ENCODE data around the gene LENEP. TPM values are rescaled to one million over a fixed set of nuclear protein-coding genes. Genes with fewer than 3 reads are reported as not detected.

The LENEP gene
- total RNA-seq, 1 donor from 2014 or later = 1.9 TPM

DNA sequence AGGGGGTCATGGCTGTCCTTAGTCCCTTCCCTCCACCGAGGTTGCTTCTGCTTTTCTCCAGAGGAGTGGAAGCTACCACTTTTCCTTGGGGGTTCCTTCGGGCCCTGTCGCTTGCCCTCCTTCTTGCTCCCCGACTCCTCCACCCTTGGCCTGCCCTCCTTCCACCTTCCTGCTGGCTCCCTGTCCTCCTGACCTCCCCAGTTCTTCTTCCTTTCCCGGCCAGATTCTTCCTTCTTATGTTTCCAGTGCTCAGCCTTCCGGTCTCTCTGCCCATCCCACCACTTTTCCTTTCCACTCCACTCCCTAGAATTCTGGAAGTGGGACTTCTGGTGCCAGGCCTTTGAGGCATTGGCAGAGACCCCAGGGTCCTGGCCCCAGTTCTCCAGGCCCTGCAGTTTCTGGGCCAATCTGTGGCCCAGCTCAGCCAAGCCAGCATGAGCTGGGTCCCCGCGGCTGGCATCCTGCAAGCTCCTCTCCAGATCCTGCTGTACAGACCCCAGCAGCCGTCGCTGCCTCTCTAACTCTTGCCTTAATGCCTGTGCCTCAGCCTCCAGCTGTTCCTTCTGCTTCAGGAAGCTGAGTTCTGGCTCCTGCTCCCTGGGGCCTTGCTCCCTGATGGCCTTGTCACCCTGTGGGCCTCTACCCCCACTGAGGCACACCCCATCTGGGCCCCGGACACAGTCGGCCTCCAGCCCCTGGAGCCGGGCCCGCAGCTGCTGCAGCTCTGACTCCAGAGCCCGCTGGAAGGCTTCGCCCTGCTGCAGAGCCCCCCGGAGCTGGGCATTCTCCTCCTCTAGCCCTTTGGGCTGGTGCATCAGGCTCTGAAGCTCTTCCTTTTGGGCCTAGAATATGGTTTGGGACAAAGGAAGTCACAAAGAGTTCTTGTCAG lies 47.2 kb upstream of the LENEP start:
- Mint-ChIP-seq H3K36me3 (ENCODE audit: low read depth) (no peaks in the 10 kb centered on the region), H3K4me3 (no peak overlapping the region), H3K27ac (ENCODE audit: unreplicated experiment) (no peak overlapping the region), H3K9me3 (no peaks in the 10 kb centered on the region), H3K27me3 (ENCODE audit: low read depth) (no peaks in the 10 kb centered on the region), H3K4me1 (peaks cover 14% of the 10 kb centered on the region)
- TF ChIP-seq, protein P1, sequence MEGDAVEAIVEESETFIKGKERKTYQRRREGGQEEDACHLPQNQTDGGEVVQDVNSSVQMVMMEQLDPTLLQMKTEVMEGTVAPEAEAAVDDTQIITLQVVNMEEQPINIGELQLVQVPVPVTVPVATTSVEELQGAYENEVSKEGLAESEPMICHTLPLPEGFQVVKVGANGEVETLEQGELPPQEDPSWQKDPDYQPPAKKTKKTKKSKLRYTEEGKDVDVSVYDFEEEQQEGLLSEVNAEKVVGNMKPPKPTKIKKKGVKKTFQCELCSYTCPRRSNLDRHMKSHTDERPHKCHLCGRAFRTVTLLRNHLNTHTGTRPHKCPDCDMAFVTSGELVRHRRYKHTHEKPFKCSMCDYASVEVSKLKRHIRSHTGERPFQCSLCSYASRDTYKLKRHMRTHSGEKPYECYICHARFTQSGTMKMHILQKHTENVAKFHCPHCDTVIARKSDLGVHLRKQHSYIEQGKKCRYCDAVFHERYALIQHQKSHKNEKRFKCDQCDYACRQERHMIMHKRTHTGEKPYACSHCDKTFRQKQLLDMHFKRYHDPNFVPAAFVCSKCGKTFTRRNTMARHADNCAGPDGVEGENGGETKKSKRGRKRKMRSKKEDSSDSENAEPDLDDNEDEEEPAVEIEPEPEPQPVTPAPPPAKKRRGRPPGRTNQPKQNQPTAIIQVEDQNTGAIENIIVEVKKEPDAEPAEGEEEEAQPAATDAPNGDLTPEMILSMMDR (conservative IDR thresholded peaks at IDR 0.05) = no peak
- DNase-seq (ENCODE audit: low read depth, low spot score) = no peak

DNA sequence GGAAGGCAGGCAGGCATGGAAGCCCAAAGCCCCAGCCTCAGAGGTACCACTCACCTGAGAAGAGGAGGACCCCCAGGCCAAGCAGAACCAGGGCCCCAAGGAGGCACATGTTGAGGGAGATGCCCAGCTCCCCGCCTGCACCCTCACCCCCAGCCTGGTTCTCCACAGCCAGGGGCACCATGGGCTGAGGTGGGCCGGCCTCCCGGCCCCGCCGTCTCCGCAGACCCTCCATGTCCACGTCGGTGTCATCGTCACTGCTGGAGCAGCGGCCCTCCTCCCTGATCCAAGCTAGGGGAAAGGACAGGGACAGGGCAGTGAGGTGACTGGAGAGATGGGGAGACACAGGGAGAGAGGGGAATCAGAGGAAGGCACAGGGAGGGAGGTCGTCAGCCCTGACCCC lies 45.3 kb upstream of the LENEP start:
- no peaks in the 10 kb centered on the region for H3K27me3 Mint-ChIP-seq (ENCODE audit: low read depth)
- no peaks in the 10 kb centered on the region for H3K36me3 Mint-ChIP-seq (ENCODE audit: low read depth)
- H3K4me3 Mint-ChIP-seq = no peak overlapping the region
- peak overlapping the region; percentile 19 for H3K27ac Mint-ChIP-seq (ENCODE audit: unreplicated experiment)
- H3K9me3 Mint-ChIP-seq = no peaks in the 10 kb centered on the region
- TF ChIP-seq, protein P1 (conservative IDR thresholded peaks at IDR 0.05) = no peak
- DNase-seq (ENCODE audit: low read depth, low spot score) = no peak
- H3K4me1 Mint-ChIP-seq = peaks cover 18% of the 10 kb centered on the region

DNA sequence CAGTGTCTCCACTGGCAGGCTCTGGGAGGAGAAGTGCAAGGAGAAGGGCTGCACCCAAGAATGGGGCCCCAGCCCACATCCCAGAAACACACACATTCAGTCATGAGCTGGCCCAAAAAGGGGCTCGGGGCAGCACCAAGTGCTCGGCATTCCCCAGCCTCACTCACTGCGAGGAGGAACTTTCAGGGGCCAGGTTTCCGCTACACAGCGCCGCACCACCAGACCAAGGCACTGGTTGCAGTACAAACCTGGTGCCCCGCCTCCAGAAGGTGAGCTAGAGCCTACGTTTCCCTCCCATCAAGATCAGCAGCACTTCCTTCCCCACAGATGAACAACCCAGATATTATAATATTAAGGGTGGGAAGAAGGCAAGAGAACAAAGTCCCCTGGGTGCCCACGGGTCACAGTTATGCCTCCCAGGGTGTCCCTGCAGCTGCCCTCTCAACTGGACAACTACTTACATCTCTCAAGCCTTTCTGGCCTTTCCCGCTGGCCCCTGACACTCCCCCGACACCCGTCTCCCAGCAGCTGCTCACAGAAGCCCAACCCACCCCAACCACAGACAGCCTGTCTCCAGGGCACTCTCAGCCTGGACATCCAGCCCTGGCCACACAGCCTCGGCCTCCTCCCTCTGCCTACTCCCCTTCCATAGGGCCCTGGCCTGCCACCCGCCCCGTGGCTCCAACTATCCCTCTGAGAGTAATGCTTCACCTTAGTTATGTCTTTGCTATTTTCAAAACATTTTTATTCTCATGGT lies 41.3 kb upstream of the LENEP start:
- no peaks in the 10 kb centered on the region for H3K27me3 Mint-ChIP-seq (ENCODE audit: low read depth)
- peak overlapping the region; percentile 67 for H3K27ac Mint-ChIP-seq (ENCODE audit: unreplicated experiment)

DNA sequence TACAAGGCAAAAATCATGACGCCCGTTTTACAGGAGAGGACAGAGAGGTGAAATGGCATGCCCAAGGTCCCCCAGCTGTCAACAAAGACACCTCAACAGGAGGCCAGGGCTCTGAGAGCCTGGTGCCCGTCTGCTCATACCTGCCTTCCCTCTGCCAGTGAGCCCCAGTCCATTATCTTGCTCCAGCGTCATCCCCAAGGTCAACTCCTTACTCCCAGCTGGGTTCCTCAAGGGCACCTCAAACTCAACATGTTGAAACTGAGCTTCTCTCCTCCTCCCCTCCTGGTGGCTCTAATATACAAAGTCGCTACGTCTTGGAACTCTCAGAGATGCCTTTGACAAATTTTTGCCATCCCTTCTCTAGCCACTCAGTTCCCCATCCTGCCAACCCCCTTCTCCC lies 40.7 kb upstream of the LENEP start:
- Mint-ChIP-seq H3K36me3 (ENCODE audit: low read depth) (no peaks in the 10 kb centered on the region), H3K4me3 (peak overlapping the region; percentile 44), H3K27me3 (ENCODE audit: low read depth) (no peaks in the 10 kb centered on the region), H3K27ac (ENCODE audit: unreplicated experiment) (peak overlapping the region; percentile 90), H3K4me1 (peaks cover 53% of the 10 kb centered on the region), H3K9me3 (no peaks in the 10 kb centered on the region)
- DNase-seq (ENCODE audit: low read depth, low spot score) = no peak
- TF ChIP-seq, protein P1 (conservative IDR thresholded peaks at IDR 0.05) = no peak

More for the DNA sequence above, 41.3 kb upstream of the LENEP start:
- Mint-ChIP-seq H3K9me3 (no peaks in the 10 kb centered on the region), H3K4me1 (peaks cover 49% of the 10 kb centered on the region), H3K36me3 (ENCODE audit: low read depth) (no peaks in the 10 kb centered on the region), H3K4me3 (peak overlapping the region; percentile 44)
- TF ChIP-seq, protein P1 (conservative IDR thresholded peaks at IDR 0.05) = no peak
- no peak for DNase-seq (ENCODE audit: low read depth, low spot score)

DNA sequence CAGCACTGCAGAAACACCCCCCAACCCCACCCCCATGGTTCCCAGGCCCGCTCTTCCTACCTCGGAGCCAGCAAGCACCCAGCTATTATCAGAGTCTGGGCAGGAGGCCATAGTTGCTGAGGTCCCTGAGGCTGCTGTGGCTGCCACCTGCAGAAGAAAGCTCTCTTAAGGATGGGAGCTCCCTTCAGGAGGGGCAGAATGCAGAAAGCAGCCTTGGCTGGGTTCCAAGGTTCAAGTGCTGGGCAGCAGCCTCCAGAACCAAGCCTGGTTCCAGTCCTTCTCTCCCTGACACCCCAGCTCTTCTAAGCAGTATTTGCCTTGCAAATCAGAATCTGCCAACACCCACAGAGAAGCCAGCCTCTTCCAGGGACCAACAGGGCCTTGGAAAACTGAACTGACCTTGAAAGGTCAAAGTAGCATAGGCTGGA lies 39.8 kb upstream of the LENEP start:
- H3K27me3 Mint-ChIP-seq (ENCODE audit: low read depth) = no peaks in the 10 kb centered on the region
- H3K4me3 Mint-ChIP-seq = no peak overlapping the region
- no peak for DNase-seq (ENCODE audit: low read depth, low spot score)
- TF ChIP-seq, protein P1 (conservative IDR thresholded peaks at IDR 0.05) = no peak
- no peaks in the 10 kb centered on the region for H3K36me3 Mint-ChIP-seq (ENCODE audit: low read depth)
- H3K9me3 Mint-ChIP-seq = no peaks in the 10 kb centered on the region
- H3K27ac Mint-ChIP-seq (ENCODE audit: unreplicated experiment) = no peak overlapping the region
- H3K4me1 Mint-ChIP-seq = peaks cover 53% of the 10 kb centered on the region
